HG03571 (cell line): ENCODE results near the gene IRS4.

ENCODE experiments used
- ATAC-seq: cut with Tn5 transposase; IDR thresholded peaks from one replicate; pipeline ENCODE4 v1.9.1; 2021; ENCODE audit not compliant: unreplicated experiment

IRS4 gene

DNA sequence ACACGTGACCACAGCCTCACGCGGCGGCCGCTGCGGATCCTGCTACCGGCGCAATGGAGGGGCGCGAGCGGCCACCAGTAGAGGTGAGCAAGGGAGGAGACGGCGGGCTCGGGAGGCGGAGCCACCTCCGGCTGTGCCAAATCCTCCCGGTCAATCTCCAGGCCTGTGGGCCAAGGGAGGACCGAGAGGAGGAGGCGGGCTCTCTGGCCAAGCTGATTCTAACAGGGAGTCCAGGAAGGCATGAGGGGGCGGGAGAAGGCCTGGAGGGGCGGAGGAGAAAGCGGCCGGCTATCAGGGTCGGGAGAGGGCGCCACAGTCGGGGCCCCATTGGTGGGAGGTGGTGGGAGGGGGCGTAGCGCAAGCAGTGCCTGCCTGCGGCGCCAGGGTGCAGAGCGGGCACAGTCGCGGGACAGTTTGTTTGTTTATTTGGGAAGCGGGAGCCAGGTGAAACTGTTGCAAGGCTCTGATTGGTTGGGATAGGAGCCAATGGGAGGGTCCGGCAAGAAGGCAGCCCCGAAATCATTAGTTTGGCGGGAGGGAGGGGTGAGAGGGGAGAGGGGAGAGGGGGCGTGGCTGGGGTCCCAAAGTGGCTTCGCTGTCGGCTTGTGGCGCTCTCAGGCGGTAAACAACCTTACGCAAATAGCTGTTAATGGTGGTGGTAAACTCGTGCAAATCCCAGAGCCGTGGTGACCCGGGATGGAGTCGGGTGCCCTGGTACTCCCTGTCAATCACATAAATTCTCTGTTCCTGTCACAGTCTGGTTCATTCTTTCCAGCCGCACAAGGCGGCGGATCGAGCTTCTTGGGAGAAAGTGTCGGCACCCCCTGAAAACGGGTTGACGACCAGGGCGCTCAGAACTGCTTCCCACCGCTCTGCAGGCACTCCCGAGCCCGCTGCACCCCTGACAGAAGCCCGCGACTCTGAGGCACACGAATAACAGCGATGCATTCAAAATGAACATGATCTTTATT lies at the start of gene IRS4:
TSS of gene IRS4 (minus strand) at position 55 of the 971 bp plus-strand sequence.
- no peak for ATAC-seq

DNA sequence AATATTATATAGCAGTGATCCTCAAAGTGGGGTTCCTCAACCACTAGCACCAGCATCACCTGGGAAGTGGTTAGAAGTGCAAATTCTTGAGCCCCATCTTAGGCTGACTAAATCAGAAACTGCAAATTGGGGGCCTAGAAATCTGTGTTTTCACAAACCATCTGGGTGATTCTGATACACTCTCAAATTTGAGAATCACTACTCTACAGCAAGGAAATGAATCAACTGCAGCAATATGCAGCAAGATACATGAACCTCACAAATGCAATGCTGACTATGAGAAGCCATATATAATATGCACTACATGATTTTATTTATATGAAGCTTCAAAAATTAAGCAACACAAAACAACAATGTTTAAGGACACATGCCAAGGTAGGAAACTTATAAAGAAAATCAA lies 36.2 kb upstream of the IRS4 start:
- ATAC-seq: no peak

GRCh38 chrX:108763559-108763958 lies 27.2 kb upstream of the IRS4 start:
- ATAC-seq: no peak

DNA sequence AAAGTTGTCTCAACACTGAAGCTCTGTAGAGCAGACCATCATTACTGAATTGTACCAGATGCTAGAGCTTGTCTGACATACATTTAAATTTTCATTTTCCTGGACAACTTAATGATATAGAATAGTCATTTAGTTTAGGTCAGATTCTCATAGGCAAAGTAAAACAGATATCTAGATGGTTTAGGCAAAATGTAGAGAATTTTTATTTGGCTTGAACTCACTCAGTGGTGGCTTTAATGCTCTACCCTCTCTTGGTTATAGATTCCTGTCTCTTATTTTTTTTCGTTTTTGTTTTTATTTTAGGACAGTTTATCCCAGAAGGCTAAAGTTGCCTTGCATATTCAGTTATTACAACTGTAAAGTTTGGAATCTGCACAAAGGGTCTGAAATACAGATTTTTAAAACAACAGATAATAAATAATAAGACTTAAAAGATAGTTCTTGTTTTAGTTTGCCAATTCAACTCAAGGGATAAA lies 4.0 kb upstream of the IRS4 start:
- ATAC-seq: no peak

DNA sequence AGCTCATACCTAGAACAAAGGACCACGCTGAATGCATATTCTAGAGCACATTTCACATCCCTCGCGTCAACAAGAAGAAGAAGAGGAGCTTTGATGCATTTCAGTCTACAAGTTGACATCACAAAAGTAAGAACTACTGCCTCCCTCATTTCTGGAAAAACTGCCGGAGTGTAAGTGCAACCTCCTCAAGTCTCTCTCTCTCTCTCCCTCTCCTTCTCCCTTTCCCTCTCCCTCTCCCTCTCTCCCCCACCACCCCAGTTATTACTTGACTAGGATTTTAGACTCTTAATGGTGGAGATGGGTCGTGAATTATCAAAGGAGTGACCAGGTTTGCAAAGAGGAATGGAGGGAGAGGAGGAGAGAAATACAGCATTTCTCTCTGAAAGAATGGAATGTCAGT lies 1.4 kb upstream of the IRS4 start:
- ATAC-seq: no peak

- no peak for ATAC-seq
These were observed 469 bp downstream of the IRS4 start for GRCh38 chrX:108735679-108736508.

- ATAC-seq: no peak
These were observed 1.2 kb downstream of the IRS4 start for GRCh38 chrX:108735091-108735678.

DNA sequence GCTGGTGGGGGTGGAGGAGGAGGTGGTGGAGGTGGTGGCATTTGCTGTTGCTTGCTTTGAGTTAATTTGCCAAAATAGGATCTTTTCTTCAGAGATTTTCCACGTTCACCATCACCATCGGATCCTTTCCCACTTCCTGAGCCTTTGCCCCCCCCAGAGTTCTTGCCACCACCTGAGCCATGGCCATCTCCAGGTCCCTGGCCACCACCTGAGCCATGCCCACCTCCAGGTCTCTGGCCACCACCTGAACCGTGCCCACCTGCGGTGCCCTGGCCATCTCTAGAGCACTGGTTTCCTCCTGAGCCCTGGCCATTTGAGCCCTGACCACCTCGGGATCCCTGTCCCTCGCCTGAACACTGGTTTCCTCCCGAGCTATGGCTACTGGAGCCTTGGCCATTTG lies 1.9 kb downstream of the IRS4 start:
- no peak for ATAC-seq

- ATAC-seq: no peak
These were observed 3.6 kb downstream of the IRS4 start for GRCh38 chrX:108732630-108733321.

DNA sequence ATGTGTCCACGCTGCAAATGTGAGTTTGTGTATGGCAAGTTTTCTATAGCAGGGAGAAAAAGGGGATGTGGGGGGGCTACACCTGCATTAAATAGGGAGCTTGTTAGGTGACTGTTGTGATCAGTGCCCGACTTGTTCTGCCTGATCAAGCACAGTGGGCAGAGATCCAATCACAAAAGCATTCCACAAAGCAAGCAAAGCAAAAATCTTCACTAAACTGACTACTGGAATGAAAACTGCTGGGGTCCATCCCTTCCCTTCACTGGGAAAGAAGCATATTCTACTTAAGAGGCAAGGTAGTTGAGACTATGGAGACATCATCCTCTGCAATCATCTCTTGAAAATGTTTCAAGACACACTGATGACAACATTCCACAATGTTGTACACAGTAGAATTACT lies 5.2 kb downstream of the IRS4 start:
- no peak for ATAC-seq

GRCh38 chrX:108726748-108727147 lies 9.6 kb downstream of the IRS4 start:
- no peak for ATAC-seq

- no peak for ATAC-seq
These were observed 13.8 kb downstream of the IRS4 start for GRCh38 chrX:108722561-108722960.

DNA sequence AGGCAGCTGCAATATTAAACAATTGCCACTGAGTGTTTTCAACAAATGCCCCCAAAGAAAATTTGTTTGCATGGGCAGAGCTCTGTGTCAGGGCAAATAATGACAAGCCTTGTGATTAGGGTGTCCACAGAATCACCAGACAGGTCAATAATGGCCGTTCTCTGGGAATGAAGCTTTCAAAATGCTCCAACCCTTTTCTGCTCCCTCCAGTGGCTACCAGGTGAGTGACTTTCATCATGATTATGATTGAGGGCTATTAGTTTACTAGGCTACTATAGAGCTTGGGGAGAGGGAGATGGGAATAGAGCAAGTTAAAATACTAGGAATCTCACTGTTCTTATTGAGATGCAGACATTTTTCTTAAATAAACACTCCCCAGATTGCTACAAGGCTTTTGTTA lies 23.5 kb downstream of the IRS4 start:
- no peak for ATAC-seq

DNA sequence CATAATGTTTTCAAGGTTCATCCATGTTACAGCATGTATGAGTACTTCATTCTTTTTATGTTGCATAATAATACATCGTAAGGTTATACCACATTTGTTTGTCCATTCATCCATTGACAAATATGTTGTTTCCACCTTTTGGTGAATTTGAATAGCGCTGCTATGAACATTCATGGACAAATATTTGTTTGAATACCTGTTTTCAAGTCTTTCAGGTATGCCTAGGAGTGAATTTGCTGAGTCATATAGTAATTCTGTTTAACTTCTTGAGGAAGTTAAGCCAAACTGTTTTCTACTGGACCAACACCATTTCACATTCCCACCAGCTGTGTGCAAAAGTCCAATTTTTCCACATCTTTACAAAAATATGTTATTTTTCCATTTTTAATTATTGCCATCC lies 31.5 kb downstream of the IRS4 start:
- ATAC-seq: no peak

DNA sequence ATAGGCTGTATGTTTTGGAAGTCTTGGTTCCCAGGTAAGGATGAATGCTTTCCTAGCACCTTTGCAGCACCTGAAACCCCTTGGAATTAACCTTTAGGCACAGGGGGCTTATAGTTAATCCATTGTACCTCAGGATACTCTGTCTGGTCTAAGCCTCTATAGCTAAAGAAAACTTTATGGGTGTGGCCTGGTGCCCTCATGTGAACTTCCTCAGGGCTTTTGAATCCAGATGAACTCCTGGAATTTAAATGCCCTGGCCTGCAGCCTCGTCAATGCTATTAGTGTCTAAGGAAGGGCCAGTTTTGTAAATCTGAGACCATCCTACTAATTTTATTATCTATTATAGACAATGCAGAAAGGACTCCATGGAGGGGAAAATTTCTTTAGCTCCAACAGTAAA lies 33.8 kb downstream of the IRS4 start:
- no peak for ATAC-seq

GRCh38 chrX:108701633-108702032 lies 34.7 kb downstream of the IRS4 start:
- ATAC-seq: no peak

- ATAC-seq: no peak
These were observed 37.0 kb downstream of the IRS4 start for GRCh38 chrX:108699368-108699767.

- no peak for ATAC-seq
These were observed 39.7 kb downstream of the IRS4 start for GRCh38 chrX:108696690-108697089.
